ENCODE data around the gene GUCY2D.
A peak's percentile ranks its signal among the peaks of the same experiment; 100 is the strongest.

The GUCY2D gene

GRCh38 chr17:7974638-7975131 lies 27.7 kb upstream of the GUCY2D start:
- Histone ChIP-seq H3K9ac (ENCODE audit: low read length) (no peak overlapping the region), H3K4me1 (ENCODE audit: control insufficient read depth, low read depth, low read length) (no peaks in the 10 kb centered on the region), H3K4me3 (ENCODE audit: low read length) (no peak overlapping the region), H3K27ac (ENCODE audit: low read length) (no peak overlapping the region), H3K9me3 (ENCODE audit: control insufficient read depth, low read depth, low read length) (peaks cover 3% of the 10 kb centered on the region), H3K36me3 (ENCODE audit: control insufficient read depth, low read depth, low read length) (no peaks in the 10 kb centered on the region), H3K27me3 (ENCODE audit: control insufficient read depth, insufficient read depth, low read length) (no peaks in the 10 kb centered on the region)

DNA sequence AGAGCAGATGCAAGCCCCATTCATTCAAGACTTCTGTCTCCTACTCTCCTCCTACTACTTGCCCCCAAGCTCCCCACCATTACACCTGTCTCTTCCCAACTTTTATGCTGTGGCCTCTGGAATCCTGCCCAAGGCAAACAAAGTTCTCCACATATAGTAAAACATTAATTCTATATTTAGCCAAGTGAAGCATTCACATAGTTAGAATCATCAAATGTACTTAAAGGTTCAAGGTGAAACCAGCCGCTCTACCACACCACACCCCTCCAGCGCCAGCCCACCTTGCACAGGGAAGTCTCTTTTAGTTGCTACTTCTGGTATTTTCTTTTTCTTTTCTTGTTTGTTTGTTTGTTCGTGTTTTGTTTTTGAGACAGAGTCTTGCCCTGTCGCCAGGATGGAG lies 25.4 kb upstream of the GUCY2D start:
- Histone ChIP-seq H3K4me3 (ENCODE audit: low read length) (no peak overlapping the region), H3K9me3 (ENCODE audit: control insufficient read depth, low read depth, low read length) (peaks cover 3% of the 10 kb centered on the region), H3K9ac (ENCODE audit: low read length) (no peak overlapping the region), H3K4me1 (ENCODE audit: control insufficient read depth, low read depth, low read length) (no peaks in the 10 kb centered on the region), H3K36me3 (ENCODE audit: control insufficient read depth, low read depth, low read length) (no peaks in the 10 kb centered on the region), H3K27ac (ENCODE audit: low read length) (no peak overlapping the region), H3K27me3 (ENCODE audit: control insufficient read depth, insufficient read depth, low read length) (no peaks in the 10 kb centered on the region)

DNA sequence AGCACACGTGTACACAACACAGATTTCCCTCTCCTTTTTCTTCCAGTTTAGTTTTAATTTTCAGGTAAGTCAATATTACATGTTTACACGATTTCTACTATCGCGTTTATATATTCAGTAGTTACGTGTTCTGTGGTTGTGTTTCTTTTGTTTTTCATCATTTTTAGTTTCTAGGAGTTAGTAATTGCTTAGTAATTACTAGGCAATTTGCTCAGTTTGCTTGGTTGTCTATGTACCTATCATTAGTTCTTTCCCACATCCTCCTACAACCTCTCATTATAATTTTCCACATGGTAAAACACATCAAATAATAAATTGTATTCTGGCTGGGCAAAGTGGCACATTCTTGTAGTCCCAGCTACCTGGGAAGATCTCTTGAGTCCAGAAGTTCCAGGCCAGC lies 24.6 kb upstream of the GUCY2D start:
- no peak overlapping the region for H3K27ac ChIP-seq (ENCODE audit: low read length)
- H3K4me3 ChIP-seq (ENCODE audit: low read length) = no peak overlapping the region
- no peaks in the 10 kb centered on the region for H3K4me1 ChIP-seq (ENCODE audit: control insufficient read depth, low read depth, low read length)
- no peaks in the 10 kb centered on the region for H3K27me3 ChIP-seq (ENCODE audit: control insufficient read depth, insufficient read depth, low read length)
- no peaks in the 10 kb centered on the region for H3K36me3 ChIP-seq (ENCODE audit: control insufficient read depth, low read depth, low read length)
- peaks cover 3% of the 10 kb centered on the region for H3K9me3 ChIP-seq (ENCODE audit: control insufficient read depth, low read depth, low read length)
- no peak overlapping the region for H3K9ac ChIP-seq (ENCODE audit: low read length)

DNA sequence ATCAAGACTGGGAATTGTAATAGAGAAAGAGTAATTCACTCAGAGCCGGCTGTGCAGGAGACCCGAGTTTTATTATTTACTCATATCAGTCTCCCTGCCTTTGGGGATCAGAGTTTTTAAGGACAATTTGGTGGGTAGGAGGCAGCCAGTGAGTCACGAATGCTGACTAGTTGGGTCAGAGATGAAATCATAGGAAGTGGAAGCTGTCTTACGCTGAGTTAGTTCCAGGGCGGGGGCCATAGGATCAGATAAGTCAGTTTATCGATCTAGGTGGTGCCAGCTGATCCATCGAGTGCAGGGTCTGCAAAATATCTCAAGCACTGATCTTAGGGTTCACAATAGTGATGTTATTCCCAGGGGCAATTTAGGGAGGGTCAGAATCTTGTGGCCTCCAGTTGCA lies 20.2 kb upstream of the GUCY2D start:
- Histone ChIP-seq H3K27me3 (ENCODE audit: control insufficient read depth, insufficient read depth, low read length) (no peaks in the 10 kb centered on the region), H3K9ac (ENCODE audit: low read length) (no peak overlapping the region), H3K4me1 (ENCODE audit: control insufficient read depth, low read depth, low read length) (peaks cover 4% of the 10 kb centered on the region), H3K9me3 (ENCODE audit: control insufficient read depth, low read depth, low read length) (no peaks in the 10 kb centered on the region), H3K36me3 (ENCODE audit: control insufficient read depth, low read depth, low read length) (no peaks in the 10 kb centered on the region), H3K4me3 (ENCODE audit: low read length) (no peak overlapping the region), H3K27ac (ENCODE audit: low read length) (no peak overlapping the region)

DNA sequence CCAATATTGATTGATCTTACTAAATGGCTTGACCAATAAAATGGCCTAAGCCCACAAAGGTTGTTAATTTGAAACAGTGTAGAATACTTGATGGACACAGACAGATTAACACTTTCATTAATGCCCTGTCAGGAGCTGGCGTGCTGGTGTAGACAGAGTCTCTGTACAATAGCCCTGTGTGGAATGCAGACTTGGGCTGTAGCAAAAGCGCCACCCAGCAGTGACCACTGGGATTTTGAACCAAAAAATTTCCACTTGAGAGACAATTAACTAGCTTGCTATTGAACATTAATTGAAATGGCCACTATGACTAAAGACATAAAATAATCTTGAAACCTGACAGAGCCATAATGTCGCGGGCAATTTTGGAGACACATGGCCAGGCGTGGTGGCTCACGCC lies 19.7 kb upstream of the GUCY2D start:
- Histone ChIP-seq H3K9ac (ENCODE audit: low read length) (no peak overlapping the region), H3K9me3 (ENCODE audit: control insufficient read depth, low read depth, low read length) (no peaks in the 10 kb centered on the region), H3K4me1 (ENCODE audit: control insufficient read depth, low read depth, low read length) (peaks cover 4% of the 10 kb centered on the region), H3K4me3 (ENCODE audit: low read length) (no peak overlapping the region), H3K27ac (ENCODE audit: low read length) (no peak overlapping the region), H3K36me3 (ENCODE audit: control insufficient read depth, low read depth, low read length) (no peaks in the 10 kb centered on the region), H3K27me3 (ENCODE audit: control insufficient read depth, insufficient read depth, low read length) (no peaks in the 10 kb centered on the region)

GRCh38 chr17:7984904-7985303 lies 17.5 kb upstream of the GUCY2D start:
- Histone ChIP-seq H3K4me1 (ENCODE audit: control insufficient read depth, low read depth, low read length) (peaks cover 4% of the 10 kb centered on the region), H3K4me3 (ENCODE audit: low read length) (no peak overlapping the region), H3K9ac (ENCODE audit: low read length) (no peak overlapping the region), H3K9me3 (ENCODE audit: control insufficient read depth, low read depth, low read length) (no peaks in the 10 kb centered on the region), H3K36me3 (ENCODE audit: control insufficient read depth, low read depth, low read length) (no peaks in the 10 kb centered on the region), H3K27ac (ENCODE audit: low read length) (no peak overlapping the region), H3K27me3 (ENCODE audit: control insufficient read depth, insufficient read depth, low read length) (peaks cover 11% of the 10 kb centered on the region)

DNA sequence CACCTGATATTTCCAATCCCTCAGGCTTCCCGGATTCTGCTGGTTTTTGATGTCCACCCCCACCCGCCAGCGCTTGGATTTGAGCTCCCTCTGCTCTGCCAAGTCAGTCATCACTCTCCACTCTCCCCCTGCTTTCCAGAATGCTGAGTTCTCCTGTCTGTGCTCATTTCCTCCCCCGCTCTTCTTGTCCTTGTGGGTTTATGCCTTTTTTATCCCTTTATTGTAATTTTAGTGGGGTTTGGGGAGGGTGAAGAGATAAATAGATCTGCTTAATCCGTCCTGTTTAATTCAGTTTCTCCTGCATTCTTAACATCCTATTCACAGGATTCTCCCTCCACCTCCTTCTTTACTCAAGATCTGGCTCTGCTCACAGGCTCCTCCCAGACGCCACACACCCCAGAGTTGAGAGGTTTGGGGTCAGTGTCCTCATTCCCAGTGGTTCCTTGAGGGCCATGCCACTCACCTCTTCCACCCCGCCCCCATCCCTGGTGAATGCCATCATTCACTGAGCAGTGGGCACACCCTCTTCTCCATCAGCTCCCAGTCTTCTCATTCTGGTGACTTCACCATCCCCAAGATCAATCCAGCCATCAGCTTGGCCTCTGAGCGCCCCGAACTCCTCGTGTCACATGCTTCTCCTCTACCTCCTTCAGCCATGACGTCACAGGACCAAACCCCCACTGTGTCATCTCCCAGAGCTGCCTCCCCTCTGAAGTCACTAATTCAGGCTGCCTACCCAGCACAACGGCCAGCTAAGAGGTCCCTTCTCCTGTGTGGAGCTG lies 15.1 kb upstream of the GUCY2D start:
- Histone ChIP-seq H3K4me1 (ENCODE audit: control insufficient read depth, low read depth, low read length) (peaks cover 4% of the 10 kb centered on the region), H3K9ac (ENCODE audit: low read length) (no peak overlapping the region), H3K4me3 (ENCODE audit: low read length) (no peak overlapping the region), H3K36me3 (ENCODE audit: control insufficient read depth, low read depth, low read length) (no peaks in the 10 kb centered on the region), H3K9me3 (ENCODE audit: control insufficient read depth, low read depth, low read length) (no peaks in the 10 kb centered on the region), H3K27ac (ENCODE audit: low read length) (no peak overlapping the region), H3K27me3 (ENCODE audit: control insufficient read depth, insufficient read depth, low read length) (peaks cover 12% of the 10 kb centered on the region)

- no peak overlapping the region for H3K27ac ChIP-seq (ENCODE audit: low read length)
- H3K4me3 ChIP-seq (ENCODE audit: low read length) = no peak overlapping the region
- no peaks in the 10 kb centered on the region for H3K36me3 ChIP-seq (ENCODE audit: control insufficient read depth, low read depth, low read length)
- no peaks in the 10 kb centered on the region for H3K9me3 ChIP-seq (ENCODE audit: control insufficient read depth, low read depth, low read length)
- peaks cover 12% of the 10 kb centered on the region for H3K27me3 ChIP-seq (ENCODE audit: control insufficient read depth, insufficient read depth, low read length)
- no peak overlapping the region for H3K9ac ChIP-seq (ENCODE audit: low read length)
- no peaks in the 10 kb centered on the region for H3K4me1 ChIP-seq (ENCODE audit: control insufficient read depth, low read depth, low read length)
Observed at GRCh38 chr17:7988750-7989178, 13.7 kb upstream of the GUCY2D start.

- H3K4me3 ChIP-seq (ENCODE audit: low read length) = peak overlapping the region; percentile 66
- no peaks in the 10 kb centered on the region for H3K4me1 ChIP-seq (ENCODE audit: control insufficient read depth, low read depth, low read length)
- peaks cover 12% of the 10 kb centered on the region for H3K27me3 ChIP-seq (ENCODE audit: control insufficient read depth, insufficient read depth, low read length)
- H3K36me3 ChIP-seq (ENCODE audit: control insufficient read depth, low read depth, low read length) = no peaks in the 10 kb centered on the region
- peak overlapping the region; percentile 45 for H3K9ac ChIP-seq (ENCODE audit: low read length)
- H3K9me3 ChIP-seq (ENCODE audit: control insufficient read depth, low read depth, low read length) = no peaks in the 10 kb centered on the region
- no peak overlapping the region for H3K27ac ChIP-seq (ENCODE audit: low read length)
Observed at GRCh38 chr17:7989781-7990655, 12.4 kb upstream of the GUCY2D start.

DNA sequence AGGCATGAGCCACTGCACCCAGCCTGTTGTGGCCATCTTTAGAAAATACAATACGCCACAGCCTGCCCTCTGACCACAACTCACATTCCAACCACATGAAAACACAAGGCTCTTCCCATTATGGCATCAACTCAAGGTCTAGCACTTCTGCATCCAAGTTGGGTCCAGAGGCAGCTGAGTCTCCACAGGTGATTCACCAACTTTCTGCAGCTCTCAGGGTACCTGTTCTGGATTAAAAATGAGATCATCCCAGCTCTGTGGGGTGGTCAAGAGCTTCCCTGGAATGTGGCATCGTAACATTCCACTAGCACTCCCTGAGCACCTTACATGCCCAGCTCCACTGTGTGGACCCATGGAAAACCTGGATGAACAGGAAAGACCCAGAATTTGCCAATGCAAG lies 9.9 kb upstream of the GUCY2D start:
- Histone ChIP-seq H3K27ac (ENCODE audit: low read length) (no peak overlapping the region), H3K27me3 (ENCODE audit: control insufficient read depth, insufficient read depth, low read length) (peaks cover 12% of the 10 kb centered on the region), H3K9me3 (ENCODE audit: control insufficient read depth, low read depth, low read length) (no peaks in the 10 kb centered on the region), H3K4me1 (ENCODE audit: control insufficient read depth, low read depth, low read length) (no peaks in the 10 kb centered on the region), H3K4me3 (ENCODE audit: low read length) (no peak overlapping the region), H3K9ac (ENCODE audit: low read length) (no peak overlapping the region), H3K36me3 (ENCODE audit: control insufficient read depth, low read depth, low read length) (no peaks in the 10 kb centered on the region)

GRCh38 chr17:7992924-7993323 lies 9.5 kb upstream of the GUCY2D start:
- no peaks in the 10 kb centered on the region for H3K4me1 ChIP-seq (ENCODE audit: control insufficient read depth, low read depth, low read length)
- no peaks in the 10 kb centered on the region for H3K9me3 ChIP-seq (ENCODE audit: control insufficient read depth, low read depth, low read length)
- H3K9ac ChIP-seq (ENCODE audit: low read length) = no peak overlapping the region
- H3K27me3 ChIP-seq (ENCODE audit: control insufficient read depth, insufficient read depth, low read length) = peaks cover 12% of the 10 kb centered on the region
- H3K4me3 ChIP-seq (ENCODE audit: low read length) = no peak overlapping the region
- H3K36me3 ChIP-seq (ENCODE audit: control insufficient read depth, low read depth, low read length) = no peaks in the 10 kb centered on the region
- H3K27ac ChIP-seq (ENCODE audit: low read length) = no peak overlapping the region
